AG04450 (cell line): ENCODE data around the gene C1R. TPM values are rescaled to one million over a fixed set of nuclear protein-coding genes. Genes with fewer than 3 reads are reported as not detected.
"Not testable (repeated sequence)": the region's sequence is repeated elsewhere in the genome, so short reads cannot be mapped to it uniquely, and the experiment has no call there.

Source experiments
- CTCF ChIA-PET: fragments of 300-600, 350-600 bp; formaldehyde crosslinking; extraction: SDS; loops from one replicate; lab custom pipeline; 2022; ENCODE audit warnings: antibody characterized with exemption, inconsistent platforms; lab: Charles Lee
- POLR2A ChIA-PET: fragments of 350-600 bp; formaldehyde crosslinking; extraction: SDS; loops from one replicate; lab custom pipeline; 2021; ENCODE audit warnings: antibody characterized with exemption, inconsistent platforms; lab: Yijun Ruan, JAX
- DNase-seq: peaks from one replicate; pipeline ENCODE4 v3.0.0-alpha.2; 2011; ENCODE audit warnings: low read depth, low spot score
- H3K27ac ChIP-seq: one replicate; pipeline ENCODE4 v1.5.1; 2012; ENCODE audit warnings: low read depth, low read length, control low read depth
- H3K27me3 ChIP-seq: one replicate; pipeline ENCODE4 v1.6.0; 2012; ENCODE audit warnings: low read length; ENCODE audit not compliant: control insufficient read depth, insufficient read depth
- H3K4me3 ChIP-seq: 2 replicates; pipeline ENCODE4 v1.5.1; 2011; ENCODE audit warnings: mild to moderate bottlenecking, low read depth, low read length, control low read depth
- H3K9me3 ChIP-seq: 2 replicates; pipeline ENCODE4 v1.5.1; 2012; ENCODE audit warnings: low read length; ENCODE audit not compliant: control insufficient read depth, insufficient read depth
- CTCF ChIP-seq: IDR thresholded peaks from 2 replicates; pipeline ENCODE4 v1.5.1; 2011; ENCODE audit warnings: low read depth, low read length, control low read depth, inconsistent platforms
- polyA plus RNA-seq: library from polyadenylated mRNA; depleted of rRNA; stranded (reverse); fragments of >200 nt; gene quantifications from 2 replicates; pipeline ENCODE4 v1.2.3, GENCODE V29; 2011

Gene C1R
- polyA plus RNA-seq, 1 experiment: 617 TPM

GRCh38 chr12:7060353-7060954 lies 31.8 kb downstream of the C1R start, which contains the start of gene C1S:
Gene C1S, plus strand, starts transcription at chr12:7060718. Its CDS starts 1,195 bp downstream, at chr12:7061913.
- peak; percentile 97 for DNase-seq
- H3K27ac ChIP-seq: peak within 1 kb of the TSS; percentile 94
- H3K4me3 ChIP-seq: peak within 1 kb of the TSS; percentile 69
- CTCF ChIA-PET: interaction anchor here (0.6 to 5.0 kb wide), 18 partner anchors 8 to 400 kb away, joined by 3 to 33 read pairs (median 6); partner anchors contain the start of genes C1R, C1RL and LPCAT3
- H3K9me3 ChIP-seq: no peaks in the 10 kb centered on the region
- peak; percentile 92 for TF ChIP-seq CTCF
- POLR2A ChIA-PET: interaction anchor here (0.5 to 1.7 kb wide), 7 partner anchors 16 to 169 kb away, joined by 3 to 11 read pairs (median 5); partner anchors contain the start of gene LPCAT3
- peaks cover 3% of the 10 kb centered on the region for H3K27me3 ChIP-seq

- POLR2A ChIA-PET: interaction anchor here (0.5 to 1.7 kb wide), 6 partner anchors 17 to 72 kb away, joined by 4 to 11 read pairs (median 5); partner anchors contain the start of gene LPCAT3
- TF ChIP-seq CTCF: no peak
- no peaks in the 10 kb centered on the region for H3K9me3 ChIP-seq
- no peak overlapping the region for H3K27ac ChIP-seq
- DNase-seq: no peak
- CTCF ChIA-PET: interaction anchor here (1.0 to 5.0 kb wide), 10 partner anchors 8 to 85 kb away, joined by 4 to 33 read pairs (median 7); partner anchors contain the start of gene C1RL
- peaks cover 5% of the 10 kb centered on the region for H3K27me3 ChIP-seq
- H3K4me3 ChIP-seq: no peak overlapping the region
Measured at GRCh38 chr12:7059780-7060179, 32.5 kb downstream of the C1R start.

- no peak for TF ChIP-seq CTCF
- POLR2A ChIA-PET: no interaction called here
- Histone ChIP-seq H3K9me3 (no peaks in the 10 kb centered on the region), H3K27ac (no peak overlapping the region), H3K27me3 (peaks cover 7% of the 10 kb centered on the region), H3K4me3 (no peak overlapping the region)
- no peak for DNase-seq
- CTCF ChIA-PET: interaction anchor here (1.2 to 5.0 kb wide), 4 partner anchors 34 to 54 kb away, joined by 4 to 33 read pairs (median 15); partner anchors contain the start of gene C1RL
Measured at GRCh38 chr12:7058850-7059395, 33.3 kb downstream of the C1R start.

- H3K27ac ChIP-seq: no peak overlapping the region
- POLR2A ChIA-PET: no interaction called here
- DNase-seq: no peak
- H3K27me3 ChIP-seq: peaks cover 7% of the 10 kb centered on the region
- CTCF ChIA-PET: interaction anchor here (1.2 to 5.0 kb wide), 5 partner anchors 16 to 55 kb away, joined by 4 to 33 read pairs (median 6); partner anchors contain the start of gene C1R
- no peak for TF ChIP-seq CTCF
- H3K4me3 ChIP-seq: no peak overlapping the region
- no peaks in the 10 kb centered on the region for H3K9me3 ChIP-seq
Measured at GRCh38 chr12:7058163-7058845, 33.9 kb downstream of the C1R start.

- H3K4me3 ChIP-seq, POLR2A ChIA-PET, H3K9me3 ChIP-seq, DNase-seq, H3K27ac ChIP-seq: not testable (repeated sequence)
- H3K27me3 ChIP-seq: peaks cover 17% of the 10 kb centered on the region
- CTCF ChIA-PET: interaction anchor here (0.9 to 1.4 kb wide), 2 partner anchors 91 to 133 kb away, joined by 4 to 5 read pairs; no protein-coding TSS in a partner anchor
Measured at GRCh38 chr12:7055736-7056135, 36.5 kb downstream of the C1R start.
